HepG2 (cell line): Measurements from ENCODE around the gene CD300A. TPM values are rescaled to one million over a fixed set of nuclear protein-coding genes. Genes with fewer than 3 reads are reported as not detected.
A peak's percentile ranks its signal among the peaks of the same experiment; 100 is the strongest.

Source experiments
- CREB1 ChIP-seq, 2 experiments: fragments of 450-650 bp in 1 of 2; IDR thresholded peaks; 2 replicates each; pipeline ENCODE4 v1.6.1; 2016 to 2017; ENCODE audit warnings: control low read depth in 1 of 2, mild to moderate bottlenecking in 1 of 2, missing compliant biosample characterization in 1 of 2, missing genetic modification characterization in 1 of 2
- DNMT3B ChIP-seq: conservative IDR thresholded peaks from 2 replicates; pipeline ENCODE4 v1.6.1; 2016; ENCODE audit warnings: missing biosample characterization, control low read depth
- FOXP1 ChIP-seq, 2 experiments: fragments of 450-650 bp in 1 of 2; IDR thresholded peaks; 2 replicates each; pipeline ENCODE4 v1.6.1; 2017 to 2018; ENCODE audit warnings: antibody characterized with exemption in 1 of 2
- HIVEP1 ChIP-seq: sonication (generic); formaldehyde crosslinking; IDR thresholded peaks from 2 replicates; pipeline ENCODE4 v1.4.0; 2020; ENCODE audit warnings: mild to moderate bottlenecking, missing genetic modification reagents
- HNRNPK ChIP-seq: fragments of 200-400 bp; formaldehyde crosslinking; IDR thresholded peaks from 2 replicates; pipeline ENCODE4 v1.6.1; 2018; ENCODE audit warnings: low read length, low read depth, moderate library complexity, mild to moderate bottlenecking; ENCODE audit not compliant: poor library complexity, severe bottlenecking
- KDM2A ChIP-seq: sonication (generic); formaldehyde crosslinking; IDR thresholded peaks from 2 replicates; pipeline ENCODE4 v1.4.0; 2020; ENCODE audit warnings: low read depth, missing genetic modification reagents, borderline replicate concordance
- KDM3A ChIP-seq: IDR thresholded peaks from 2 replicates; pipeline ENCODE4 v1.6.1; 2018; ENCODE audit warnings: low read depth, missing compliant biosample characterization
- KDM4B ChIP-seq: sonication (generic); formaldehyde crosslinking; IDR thresholded peaks from 2 replicates; pipeline ENCODE4 v1.4.0; 2020; ENCODE audit warnings: missing genetic modification reagents
- NCOA2 ChIP-seq: sonication (generic); formaldehyde crosslinking; IDR thresholded peaks from 2 replicates; pipeline ENCODE4 v1.8.0; 2022; ENCODE audit warnings: inconsistent platforms
- POLR2A ChIP-seq, 2 experiments: IDR thresholded peaks; 2 replicates each; pipeline ENCODE4 v1.6.1; 2011; ENCODE audit warnings: low read depth in 2 of 2, low read length in 2 of 2, mild to moderate bottlenecking in 1 of 2, moderate library complexity in 1 of 2; ENCODE audit not compliant: insufficient read depth in 1 of 2
- SRY ChIP-seq: sonication (generic); formaldehyde crosslinking; IDR thresholded peaks from 2 replicates; pipeline ENCODE4 v1.8.0; 2022; ENCODE audit warnings: mild to moderate bottlenecking, missing genetic modification reagents
- TARDBP ChIP-seq: sonication (generic); formaldehyde crosslinking; IDR thresholded peaks from 2 replicates; pipeline ENCODE4 v1.8.0; 2022; ENCODE audit warnings: mild to moderate bottlenecking, missing genetic modification reagents
- TOE1 ChIP-seq: sonication (generic); formaldehyde crosslinking; IDR thresholded peaks from 2 replicates; pipeline ENCODE4 v1.4.0; 2020; ENCODE audit warnings: mild to moderate bottlenecking, missing genetic modification reagents
- ZNF296 ChIP-seq: sonication (generic); formaldehyde crosslinking; conservative IDR thresholded peaks from 2 replicates; pipeline ENCODE4 v1.5.0; 2020; ENCODE audit warnings: mild to moderate bottlenecking, missing genetic modification reagents
- ZNF724P ChIP-seq: sonication (generic); formaldehyde crosslinking; IDR thresholded peaks from 2 replicates; pipeline ENCODE4 v1.8.0; 2022; ENCODE audit warnings: missing genetic modification reagents, borderline replicate concordance
- ZNF788 ChIP-seq: sonication (generic); formaldehyde crosslinking; IDR thresholded peaks from 2 replicates; pipeline ENCODE4 v1.5.0; 2020; ENCODE audit warnings: mild to moderate bottlenecking, missing genetic modification reagents, borderline replicate concordance
- ZZZ3 ChIP-seq: sonication (generic); formaldehyde crosslinking; IDR thresholded peaks from 2 replicates; pipeline ENCODE4 v1.4.0; 2020; ENCODE audit warnings: missing genetic modification reagents, mild to moderate bottlenecking, borderline replicate concordance
- polyA plus RNA-seq, 8 experiments: library from polyadenylated mRNA; depleted of rRNA in 3 of 8; stranded (reverse) in 7 of 8; unstranded in 1 of 8; fragments of >200 nt; fragmentation: Illumina TruSeq in 4 of 8; extraction: Trizol in 4 of 8; gene quantifications; 2 replicates each; pipeline versions ENCODE4 v1.2.1 to v1.2.3, GENCODE V29; 2011 to 2016; ENCODE audit warnings: low read depth in 4 of 8, missing spikeins in 1 of 8, mixed read lengths in 1 of 8; ENCODE audit not compliant: insufficient read depth in 1 of 8
- total RNA-seq, 5 experiments: library from RNA; depleted of rRNA; stranded (reverse); fragments of >200 nt; fragmentation: Illumina TruSeq; extraction: Trizol; gene quantifications; 2 replicates each; pipeline ENCODE4 v1.2.3, GENCODE V29; 2016; ENCODE audit warnings: low read depth in 1 of 5
- TF ChIP-seq, protein P1 (sequence below): sonication (generic); formaldehyde crosslinking; IDR thresholded peaks from 2 replicates; pipeline ENCODE4 v1.8.0; 2023; ENCODE audit warnings: mild to moderate bottlenecking, missing genetic modification reagents
- TF ChIP-seq, protein P2 (sequence below): fragments of 450-650 bp; IDR thresholded peaks from 2 replicates; pipeline ENCODE4 v1.6.1; 2017
- TF ChIP-seq, protein P3 (sequence below): sonication (generic); formaldehyde crosslinking; IDR thresholded peaks from 2 replicates; pipeline ENCODE4 v1.5.0; 2020; ENCODE audit warnings: missing genetic modification reagents
- TF ChIP-seq, protein P4 (sequence below): sonication (generic); formaldehyde crosslinking; IDR thresholded peaks from 2 replicates; pipeline ENCODE4 v1.4.0; 2020; ENCODE audit warnings: missing genetic modification reagents, borderline replicate concordance
- TF ChIP-seq, protein P5 (sequence below): sonication (generic); formaldehyde crosslinking; conservative IDR thresholded peaks from 2 replicates; pipeline ENCODE4 v1.8.0; 2022; ENCODE audit warnings: missing genetic modification reagents

The CD300A gene
- total and polyA plus RNA-seq, 2 of the 13 experiments (the other 11 are each of a cell fraction or from before 2014, with no cell fraction given) = not detected

DNA sequence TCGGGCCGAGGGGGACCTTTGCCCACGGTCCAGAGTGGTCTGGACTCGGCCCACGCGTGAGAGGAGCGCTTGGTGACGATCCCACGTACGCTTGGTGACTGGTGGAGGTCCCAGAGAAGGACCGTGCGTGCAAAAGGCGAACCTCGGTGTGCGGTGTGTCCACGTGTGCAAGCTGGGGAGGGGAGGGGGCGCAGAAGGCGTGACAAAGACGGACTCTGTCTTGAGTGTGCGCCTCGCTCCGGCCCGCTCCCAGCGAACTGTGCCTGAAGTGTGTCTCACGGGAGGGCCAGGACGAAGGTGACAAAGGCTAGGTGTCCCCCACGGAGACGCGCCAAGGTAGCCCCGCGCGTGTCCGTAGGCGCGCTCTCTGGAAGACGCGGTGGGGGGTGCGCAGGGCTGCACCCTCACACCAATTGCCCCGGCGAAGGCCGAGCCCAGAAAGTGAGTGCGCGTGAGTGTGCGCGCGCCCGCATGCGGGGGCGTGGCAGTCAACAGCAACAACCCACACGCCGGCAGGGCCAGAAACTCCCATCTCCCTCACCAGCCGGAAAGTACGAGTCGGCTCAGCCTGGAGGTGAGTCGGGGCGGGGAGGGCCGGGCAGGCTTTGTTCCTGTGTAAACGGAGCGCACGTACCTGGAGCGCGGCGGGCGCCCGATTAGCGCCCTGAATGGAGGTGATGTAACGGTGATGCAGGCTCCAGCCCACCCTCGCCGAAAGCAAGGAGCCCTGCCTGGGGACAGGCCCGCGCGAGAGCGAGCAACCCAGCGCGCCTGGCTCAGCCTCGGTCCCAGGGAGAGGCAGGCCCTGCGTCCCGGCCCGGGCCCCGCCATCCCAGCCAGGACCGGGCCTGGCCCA is 34.6 kb upstream of the CD300A start, which contains the start of gene GPRC5C (continued):
- TF ChIP-seq NCOA2 (CRISPR knock-in tag) (no peak), TOE1 (CRISPR knock-in tag) (no peak), POLR2A (IDR thresholded peaks at IDR 0.05; ENCODE audit: insufficient read depth in 1 of 2, low read depth in 2 of 2, low read length in 2 of 2) (peak; percentile 86 to 88), HNRNPK (peak; percentile 13), ZNF724P (CRISPR knock-in tag) (no peak; the same call in 1 of the 2 replicates), CREB1 (IDR thresholded peaks at IDR 0.05) (0 out of 2 replicates have a peak, but pooled peaks have one; percentile 24), CREB1 (CRISPR knock-in tag; IDR thresholded peaks at IDR 0.05) (no peak), ZNF788 (CRISPR knock-in tag) (peak; percentile 84; the same call in 1 of the 2 replicates), KDM4B (peak; percentile 25; the same call in 1 of the 2 replicates), DNMT3B (CRISPR knock-in tag) (peak; percentile 30; the same call in 1 of the 2 replicates), TARDBP (CRISPR knock-in tag) (peak; percentile 97), SRY (CRISPR knock-in tag) (peak; percentile 35; the same call in 1 of the 2 replicates), ZNF296 (CRISPR knock-in tag) (no peak; the same call in 1 of the 2 replicates), KDM3A (peak; percentile 79; the same call in 1 of the 2 replicates), ZZZ3 (CRISPR knock-in tag) (peak; percentile 35; the same call in 1 of the 2 replicates), FOXP1 (IDR thresholded peaks at IDR 0.05) (0 out of 2 replicates have a peak, but pooled peaks have one; percentile 66), FOXP1 (CRISPR knock-in tag; IDR thresholded peaks at IDR 0.05) (peak; percentile 93), KDM2A (CRISPR knock-in tag) (peak; percentile 95), HIVEP1 (CRISPR knock-in tag) (peak; percentile 98)
- TF ChIP-seq, protein P1, sequence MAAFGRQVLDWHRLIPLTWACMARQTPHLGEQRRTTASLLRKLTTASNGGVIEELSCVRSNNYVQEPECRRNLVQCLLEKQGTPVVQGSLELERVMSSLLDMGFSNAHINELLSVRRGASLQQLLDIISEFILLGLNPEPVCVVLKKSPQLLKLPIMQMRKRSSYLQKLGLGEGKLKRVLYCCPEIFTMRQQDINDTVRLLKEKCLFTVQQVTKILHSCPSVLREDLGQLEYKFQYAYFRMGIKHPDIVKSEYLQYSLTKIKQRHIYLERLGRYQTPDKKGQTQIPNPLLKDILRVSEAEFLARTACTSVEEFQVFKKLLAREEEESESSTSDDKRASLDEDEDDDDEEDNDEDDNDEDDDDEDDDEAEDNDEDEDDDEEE (CRISPR knock-in tag) = peak; percentile 97
- TF ChIP-seq, protein P2, sequence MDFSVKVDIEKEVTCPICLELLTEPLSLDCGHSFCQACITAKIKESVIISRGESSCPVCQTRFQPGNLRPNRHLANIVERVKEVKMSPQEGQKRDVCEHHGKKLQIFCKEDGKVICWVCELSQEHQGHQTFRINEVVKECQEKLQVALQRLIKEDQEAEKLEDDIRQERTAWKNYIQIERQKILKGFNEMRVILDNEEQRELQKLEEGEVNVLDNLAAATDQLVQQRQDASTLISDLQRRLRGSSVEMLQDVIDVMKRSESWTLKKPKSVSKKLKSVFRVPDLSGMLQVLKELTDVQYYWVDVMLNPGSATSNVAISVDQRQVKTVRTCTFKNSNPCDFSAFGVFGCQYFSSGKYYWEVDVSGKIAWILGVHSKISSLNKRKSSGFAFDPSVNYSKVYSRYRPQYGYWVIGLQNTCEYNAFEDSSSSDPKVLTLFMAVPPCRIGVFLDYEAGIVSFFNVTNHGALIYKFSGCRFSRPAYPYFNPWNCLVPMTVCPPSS = no peak
- TF ChIP-seq, protein P3, sequence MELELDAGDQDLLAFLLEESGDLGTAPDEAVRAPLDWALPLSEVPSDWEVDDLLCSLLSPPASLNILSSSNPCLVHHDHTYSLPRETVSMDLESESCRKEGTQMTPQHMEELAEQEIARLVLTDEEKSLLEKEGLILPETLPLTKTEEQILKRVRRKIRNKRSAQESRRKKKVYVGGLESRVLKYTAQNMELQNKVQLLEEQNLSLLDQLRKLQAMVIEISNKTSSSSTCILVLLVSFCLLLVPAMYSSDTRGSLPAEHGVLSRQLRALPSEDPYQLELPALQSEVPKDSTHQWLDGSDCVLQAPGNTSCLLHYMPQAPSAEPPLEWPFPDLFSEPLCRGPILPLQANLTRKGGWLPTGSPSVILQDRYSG (CRISPR knock-in tag) = no peak
- TF ChIP-seq, protein P4, sequence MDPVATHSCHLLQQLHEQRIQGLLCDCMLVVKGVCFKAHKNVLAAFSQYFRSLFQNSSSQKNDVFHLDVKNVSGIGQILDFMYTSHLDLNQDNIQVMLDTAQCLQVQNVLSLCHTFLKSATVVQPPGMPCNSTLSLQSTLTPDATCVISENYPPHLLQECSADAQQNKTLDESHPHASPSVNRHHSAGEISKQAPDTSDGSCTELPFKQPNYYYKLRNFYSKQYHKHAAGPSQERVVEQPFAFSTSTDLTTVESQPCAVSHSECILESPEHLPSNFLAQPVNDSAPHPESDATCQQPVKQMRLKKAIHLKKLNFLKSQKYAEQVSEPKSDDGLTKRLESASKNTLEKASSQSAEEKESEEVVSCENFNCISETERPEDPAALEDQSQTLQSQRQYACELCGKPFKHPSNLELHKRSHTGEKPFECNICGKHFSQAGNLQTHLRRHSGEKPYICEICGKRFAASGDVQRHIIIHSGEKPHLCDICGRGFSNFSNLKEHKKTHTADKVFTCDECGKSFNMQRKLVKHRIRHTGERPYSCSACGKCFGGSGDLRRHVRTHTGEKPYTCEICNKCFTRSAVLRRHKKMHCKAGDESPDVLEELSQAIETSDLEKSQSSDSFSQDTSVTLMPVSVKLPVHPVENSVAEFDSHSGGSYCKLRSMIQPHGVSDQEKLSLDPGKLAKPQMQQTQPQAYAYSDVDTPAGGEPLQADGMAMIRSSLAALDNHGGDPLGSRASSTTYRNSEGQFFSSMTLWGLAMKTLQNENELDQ (CRISPR knock-in tag) = no peak
- TF ChIP-seq, protein P5, sequence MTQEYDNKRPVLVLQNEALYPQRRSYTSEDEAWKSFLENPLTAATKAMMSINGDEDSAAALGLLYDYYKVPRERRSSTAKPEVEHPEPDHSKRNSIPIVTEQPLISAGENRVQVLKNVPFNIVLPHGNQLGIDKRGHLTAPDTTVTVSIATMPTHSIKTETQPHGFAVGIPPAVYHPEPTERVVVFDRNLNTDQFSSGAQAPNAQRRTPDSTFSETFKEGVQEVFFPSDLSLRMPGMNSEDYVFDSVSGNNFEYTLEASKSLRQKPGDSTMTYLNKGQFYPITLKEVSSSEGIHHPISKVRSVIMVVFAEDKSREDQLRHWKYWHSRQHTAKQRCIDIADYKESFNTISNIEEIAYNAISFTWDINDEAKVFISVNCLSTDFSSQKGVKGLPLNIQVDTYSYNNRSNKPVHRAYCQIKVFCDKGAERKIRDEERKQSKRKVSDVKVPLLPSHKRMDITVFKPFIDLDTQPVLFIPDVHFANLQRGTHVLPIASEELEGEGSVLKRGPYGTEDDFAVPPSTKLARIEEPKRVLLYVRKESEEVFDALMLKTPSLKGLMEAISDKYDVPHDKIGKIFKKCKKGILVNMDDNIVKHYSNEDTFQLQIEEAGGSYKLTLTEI (CRISPR knock-in tag) = no peak
